K562 (cell line): ENCODE results near the gene COX6B1. TPM values are rescaled to one million over a fixed set of nuclear protein-coding genes. Genes with fewer than 3 reads are reported as not detected.

ENCODE experiments used
- ATAC-seq: fragments of 200-7000 bp; cut with Tn5 transposase; 3 replicates; pipeline ENCODE4 v1.9.1; 2020; ENCODE audit warnings: moderate library complexity
- BruUV-seq: library from RNA; stranded (reverse); fragments of 400-500 nt; replicated peaks from 2 replicates; lab custom pipeline; 2021; lab: Mats Ljungman, UMichigan
- CTCF ChIA-PET: fragments of 300-600 bp; formaldehyde crosslinking; extraction: SDS; loops from one replicate; lab custom pipeline; 2021; ENCODE audit warnings: low intra/inter-chr PET ratio; lab: Yijun Ruan, JAX
- POLR2A ChIA-PET: fragments of 300-600, 350-650 bp; sonication (Branson Sonifier 250); formaldehyde crosslinking; extraction: SDS; loops from one replicate; lab custom pipeline; 2021; ENCODE audit warnings: antibody characterized with exemption, inconsistent platforms; lab: Yijun Ruan, JAX
- DNase-seq, 4 experiments: peaks; one replicate each; pipeline versions ENCODE4 v3.0.0 to v3.0.0-alpha.2; 2011 to 2018; ENCODE audit warnings: low spot score in 3 of 4, mixed read lengths in 3 of 4; ENCODE audit errors: extremely low read depth in 1 of 4
- FAIRE-seq: peaks from 2 replicates; lab custom pipeline; 2011; peaks lifted over from hg19 to GRCh38; lab: Jason Lieb, UNC
- H2AFZ ChIP-seq: 2 replicates; pipeline ENCODE4 v1.6.0; 2011; ENCODE audit warnings: low read depth, low read length, control low read depth, inconsistent platforms
- H3K27ac ChIP-seq: fragments of 200-600 bp; 3 replicates; pipeline ENCODE4 v1.8.0; 2011; ENCODE audit warnings: low read depth, mild to moderate bottlenecking, control low read depth, inconsistent platforms, low read length, moderate library complexity, mixed read lengths; ENCODE audit errors: extremely low read depth
- H3K27me3 ChIP-seq, 2 experiments: fragments of 300-600 bp in 1 of 2; 2 replicates in 1 of 2; 3 replicates in 1 of 2; pipeline versions ENCODE4 v1.6.0 to v1.8.0; 2011; ENCODE audit warnings: inconsistent platforms in 2 of 2, low read length in 2 of 2, mild to moderate bottlenecking in 1 of 2, mixed read lengths in 1 of 2, moderate library complexity in 1 of 2; ENCODE audit not compliant: control insufficient read depth in 2 of 2, insufficient read depth in 2 of 2
- H3K36me3 ChIP-seq: fragments of 300-600 bp; 3 replicates; pipeline ENCODE4 v1.8.0; 2011; ENCODE audit warnings: mild to moderate bottlenecking, low read length, inconsistent platforms; ENCODE audit not compliant: control insufficient read depth, insufficient read depth
- H3K4me1 ChIP-seq, 2 experiments: fragments of 200-600 bp in 1 of 2; replicated peaks in 1 of 2; 2 replicates in 1 of 2; 3 replicates in 1 of 2; pipeline versions ENCODE4 v1.5.1 to v1.8.0; 2011; ENCODE audit warnings: inconsistent platforms in 2 of 2, low read length in 2 of 2, mild to moderate bottlenecking in 1 of 2, mixed read lengths in 1 of 2, moderate library complexity in 1 of 2; ENCODE audit not compliant: control insufficient read depth in 2 of 2, insufficient read depth in 2 of 2
- H3K4me2 ChIP-seq: 2 replicates; pipeline ENCODE4 v1.6.1; 2011; ENCODE audit warnings: low read length, control low read depth, inconsistent platforms, mixed read lengths; ENCODE audit not compliant: insufficient read depth
- H3K4me3 ChIP-seq: fragments of 200-600 bp; sonication (generic), shearing (Covaris generic); 2 replicates; pipeline ENCODE4 v1.5.1; 2016; ENCODE audit warnings: control low read depth, inconsistent platforms
- H3K79me2 ChIP-seq: fragments of 200-600 bp; 3 replicates; pipeline ENCODE4 v1.8.0; 2011; ENCODE audit warnings: low read length, inconsistent platforms; ENCODE audit not compliant: control insufficient read depth, insufficient read depth
- H3K9ac ChIP-seq, 2 experiments: 2 replicates each; pipeline versions ENCODE4 v1.6.0 to v1.6.1; 2011; ENCODE audit warnings: low read depth in 2 of 2, low read length in 2 of 2, control low read depth in 1 of 2, inconsistent platforms in 1 of 2, mild to moderate bottlenecking in 1 of 2, mixed read lengths in 1 of 2; ENCODE audit not compliant: insufficient read depth in 1 of 2
- H3K9me1 ChIP-seq: one replicate; pipeline ENCODE4 v1.6.0; 2011; ENCODE audit warnings: inconsistent platforms, mild to moderate bottlenecking, low read length, moderate library complexity; ENCODE audit not compliant: control insufficient read depth, insufficient read depth
- H3K9me3 ChIP-seq: replicated peaks from 2 replicates; pipeline ENCODE4 v1.5.1; 2011; ENCODE audit warnings: low read depth, low read length, inconsistent platforms; ENCODE audit not compliant: control insufficient read depth, insufficient read depth
- H4K20me1 ChIP-seq: replicated peaks from 2 replicates; pipeline ENCODE4 v1.6.1; 2011; ENCODE audit warnings: low read length, inconsistent platforms, mixed read lengths; ENCODE audit not compliant: control insufficient read depth, insufficient read depth
- BCOR ChIP-seq: fragments of 450-650 bp; IDR thresholded peaks from 2 replicates; pipeline ENCODE4 v1.6.1; 2016
- BRCA1 ChIP-seq, 2 experiments: fragments of 450-650 bp in 1 of 2; sonication (generic) in 1 of 2; formaldehyde crosslinking in 1 of 2; IDR thresholded peaks; 2 replicates each; pipeline versions ENCODE4 v1.5.0 to v1.6.1; 2017 to 2020; ENCODE audit warnings: mild to moderate bottlenecking in 1 of 2, missing genetic modification reagents in 1 of 2
- DACH1 ChIP-seq: fragments of 450-650 bp; IDR thresholded peaks from 2 replicates; pipeline ENCODE4 v1.6.1; 2018; ENCODE audit not compliant: partially characterized antibody
- DIDO1 ChIP-seq: fragments of 450-650 bp; IDR thresholded peaks from 2 replicates; pipeline ENCODE4 v1.6.1; 2016; ENCODE audit warnings: low read depth, missing biosample characterization, missing genetic modification characterization
- ETS2 ChIP-seq: IDR thresholded peaks from 2 replicates; pipeline ENCODE4 v1.6.1; 2016; ENCODE audit warnings: borderline replicate concordance, missing genetic modification characterization, mild to moderate bottlenecking, moderate library complexity, missing compliant biosample characterization; ENCODE audit not compliant: poor library complexity, severe bottlenecking
- KLF16 ChIP-seq: IDR thresholded peaks from 2 replicates; pipeline ENCODE4 v1.6.1; 2016; ENCODE audit warnings: antibody characterized with exemption
- MIER1 ChIP-seq: fragments of 450-650 bp; IDR thresholded peaks from 2 replicates; pipeline ENCODE4 v1.6.1; 2016; ENCODE audit warnings: antibody characterized with exemption, mild to moderate bottlenecking, low read depth
- NFRKB ChIP-seq: fragments of 450-650 bp; IDR thresholded peaks from 2 replicates; pipeline ENCODE4 v1.6.1; 2016; ENCODE audit warnings: low read depth
- RBM25 ChIP-seq: fragments of 200-400 bp; formaldehyde crosslinking; IDR thresholded peaks from 2 replicates; pipeline ENCODE4 v1.6.1; 2018; ENCODE audit warnings: low read length, low read depth, moderate library complexity; ENCODE audit not compliant: severe bottlenecking
- SFPQ ChIP-seq: fragments of 200-400 bp; formaldehyde crosslinking; IDR thresholded peaks from 2 replicates; pipeline ENCODE4 v1.6.1; 2017; ENCODE audit warnings: mild to moderate bottlenecking, low read depth, low read length, moderate library complexity
- SRSF9 ChIP-seq: fragments of 200-400 bp; formaldehyde crosslinking; IDR thresholded peaks from 2 replicates; pipeline ENCODE4 v1.6.1; 2017; ENCODE audit warnings: low read depth, low read length, borderline replicate concordance
- STAG1 ChIP-seq: sonication (generic); formaldehyde crosslinking; IDR thresholded peaks from 2 replicates; pipeline ENCODE4 v1.5.0; 2020; ENCODE audit warnings: missing genetic modification reagents, borderline replicate concordance
- ZBTB9 ChIP-seq: fragments of 450-650 bp; formaldehyde crosslinking; IDR thresholded peaks from 2 replicates; pipeline ENCODE4 v1.4.0; 2020; ENCODE audit warnings: mild to moderate bottlenecking, moderate library complexity
- WGBS: fragments of 100-300 bp; shearing (Covaris generic); methylation state at CpG from one replicate; pipeline ENCODE4 v1.1.6; 2016; ENCODE audit warnings: low coverage, mixed read lengths; ENCODE audit not compliant: insufficient coverage; ENCODE audit errors: missing lambda C conversion rate; 5-methylcytosine and 5-hydroxymethylcytosine counted together
- in situ Hi-C: fragments of 300-500 bp; cut with MboI; formaldehyde crosslinking; loops from 4 replicates; pipeline ENCODE4 v1.15.0; 2018; ENCODE audit warnings: inconsistent platforms, mixed read lengths
- intact Hi-C: fragments of 100-400 bp; cut with micrococcal nuclease; formaldehyde crosslinking; loops from 2 replicates; pipeline ENCODE4 v1.14.2; 2022
- polyA plus RNA-seq, 8 experiments: library from polyadenylated mRNA; depleted of rRNA in 4 of 8; stranded (reverse) in 5 of 8; unstranded in 3 of 8; fragments of >200 nt; fragmentation: Nextera tagmentation in 2 of 8; fragmentation: Illumina TruSeq in 1 of 8; extraction: Ambion mirVana in 2 of 8; extraction: Trizol in 1 of 8; gene quantifications; 2 replicates each; pipeline versions ENCODE4 v1.2.1 to v1.2.3, GENCODE V29; 2011 to 2014; ENCODE audit warnings: inconsistent platforms in 1 of 8, missing spikeins in 1 of 8
- total RNA-seq, 7 experiments: library from RNA; depleted of rRNA in 6 of 7; stranded (reverse); fragments of >200 nt in 6 of 7; fragmentation: Illumina TruSeq in 2 of 7; extraction: Trizol in 2 of 7; gene quantifications; 2 replicates each; pipeline versions ENCODE4 v1.2.1 to v1.2.3, GENCODE V29; 2011 to 2021; ENCODE audit warnings: low replicate concordance in 1 of 7
- TF ChIP-seq, protein P1 (sequence below), 2 experiments: fragments of 250-450 bp in 1 of 2; fragments of 450-650 bp in 1 of 2; sonication (Bioruptor Pico) in 1 of 2; IDR thresholded peaks; 2 replicates each; pipeline versions ENCODE4 v1.6.1 to v1.8.0; 2016 to 2021; ENCODE audit warnings: mild to moderate bottlenecking in 2 of 2, moderate library complexity in 2 of 2, missing compliant biosample characterization in 1 of 2, missing genetic modification characterization in 1 of 2
- TF ChIP-seq, protein P2 (sequence below), 2 experiments: fragments of 450-650 bp; conservative IDR thresholded peaks; 2 replicates each; pipeline ENCODE4 v1.6.1; 2017; ENCODE audit warnings: mild to moderate bottlenecking in 2 of 2, moderate library complexity in 2 of 2

The COX6B1 gene
- total and polyA plus RNA-seq, 9 of the 15 experiments (the other 6 are each of a cell fraction or from before 2014, with no cell fraction given) = 777 to 2,393 (median 1,219) TPM

DNA sequence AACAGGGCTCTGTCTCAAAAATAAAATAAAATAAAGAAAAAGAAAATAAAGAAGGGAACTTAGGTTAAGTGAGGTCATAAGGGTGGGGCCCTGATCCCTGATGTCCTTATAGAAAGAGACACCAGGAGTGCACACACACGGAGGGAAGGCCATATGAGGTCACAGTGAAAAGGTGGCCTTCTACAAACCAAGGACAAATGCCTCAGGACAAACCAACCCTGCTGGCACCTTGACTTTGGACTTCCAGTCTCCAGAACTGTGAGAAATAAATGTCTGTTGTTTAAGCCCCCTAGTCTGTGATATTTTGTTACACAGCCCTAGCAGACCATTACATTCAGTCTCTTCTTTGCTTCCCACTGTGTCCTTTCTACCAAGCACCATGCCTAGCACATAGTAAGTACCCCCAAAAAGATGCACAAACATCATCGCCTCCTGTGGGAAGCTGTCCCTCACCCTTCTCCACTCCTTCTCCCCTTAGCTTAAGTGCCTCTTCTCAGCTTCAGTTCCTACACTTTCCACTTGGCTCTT, 47.8 kb downstream of the COX6B1 start:
- in situ Hi-C loops = no loop called here
- Histone ChIP-seq H3K36me3 (no peaks in the 10 kb centered on the region), H3K27me3 (no peaks in the 10 kb centered on the region), H3K27ac (no peak overlapping the region), H3K9me3 (peaks cover 5% of the 10 kb centered on the region; the same call in 1 of the 2 replicates), H4K20me1 (no peaks in the 10 kb centered on the region), H3K9ac (no peak overlapping the region), H3K4me2 (no peak overlapping the region), H3K79me2 (no peaks in the 10 kb centered on the region), H3K4me3 (no peak overlapping the region), H2AFZ (no peak overlapping the region), H3K4me1 (no peaks in the 10 kb centered on the region), H3K9me1 (no peaks in the 10 kb centered on the region)
- POLR2A ChIA-PET = interaction anchor here (1.2 kb wide), 1 partner anchor 83 kb away, joined by 4 read pairs; the partner anchor contains the start of gene HAUS5
- WGBS = 5% methylated on average over 2 of the region's 2 CpGs
- FAIRE-seq (no peak), DNase-seq (no peak), ATAC-seq (no peak)
- TF ChIP-seq KLF16 (no peak), ETS2 (no peak), MIER1 (no peak), ZBTB9 (no peak), STAG1 (no peak), SRSF9 (no peak), SFPQ (no peak), BRCA1 (IDR thresholded peaks at IDR 0.05) (no peak), BRCA1 (CRISPR knock-in tag; IDR thresholded peaks at IDR 0.05) (no peak), RBM25 (peak; percentile 4), NFRKB (no peak), DACH1 (no peak), DIDO1 (tag) (no peak), BCOR (peak; percentile 29; the same call in 1 of the 2 replicates)
- TF ChIP-seq, protein P1, sequence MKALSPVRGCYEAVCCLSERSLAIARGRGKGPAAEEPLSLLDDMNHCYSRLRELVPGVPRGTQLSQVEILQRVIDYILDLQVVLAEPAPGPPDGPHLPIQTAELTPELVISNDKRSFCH (CRISPR knock-in tag; IDR thresholded peaks at IDR 0.05) = no peak
- TF ChIP-seq, protein P1 (tag; IDR thresholded peaks at IDR 0.05) = no peak
- TF ChIP-seq, protein P2, sequence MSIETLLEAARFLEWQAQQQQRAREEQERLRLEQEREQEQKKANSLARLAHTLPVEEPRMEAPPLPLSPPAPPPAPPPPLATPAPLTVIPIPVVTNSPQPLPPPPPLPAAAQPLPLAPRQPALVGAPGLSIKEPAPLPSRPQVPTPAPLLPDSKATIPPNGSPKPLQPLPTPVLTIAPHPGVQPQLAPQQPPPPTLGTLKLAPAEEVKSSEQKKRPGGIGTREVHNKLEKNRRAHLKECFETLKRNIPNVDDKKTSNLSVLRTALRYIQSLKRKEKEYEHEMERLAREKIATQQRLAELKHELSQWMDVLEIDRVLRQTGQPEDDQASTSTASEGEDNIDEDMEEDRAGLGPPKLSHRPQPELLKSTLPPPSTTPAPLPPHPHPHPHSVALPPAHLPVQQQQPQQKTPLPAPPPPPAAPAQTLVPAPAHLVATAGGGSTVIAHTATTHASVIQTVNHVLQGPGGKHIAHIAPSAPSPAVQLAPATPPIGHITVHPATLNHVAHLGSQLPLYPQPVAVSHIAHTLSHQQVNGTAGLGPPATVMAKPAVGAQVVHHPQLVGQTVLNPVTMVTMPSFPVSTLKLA (conservative IDR thresholded peaks at IDR 0.05) = no peak
- CTCF ChIA-PET = no interaction called here
- intact Hi-C loops = no loop called here
- no TSS peak for BruUV-seq
